ENCODE results near the gene NTRK3. TPM values are rescaled to one million over a fixed set of nuclear protein-coding genes. Genes with fewer than 3 reads are reported as not detected.
"Not testable (repeated sequence)": the region's sequence is repeated elsewhere in the genome, so short reads cannot be mapped to it uniquely, and the experiment has no call there.

The NTRK3 gene
- total RNA-seq, 1 experiment from 2014 or later, result 1.3 TPM

GRCh38 chr15:88076328-88076727, 180.2 kb downstream of the NTRK3 start:
- no peak for DNase-seq (ENCODE audit: low read depth)

- no peak for DNase-seq (ENCODE audit: low read depth)
Observed at GRCh38 chr15:88075102-88075501, 181.4 kb downstream of the NTRK3 start.

DNA sequence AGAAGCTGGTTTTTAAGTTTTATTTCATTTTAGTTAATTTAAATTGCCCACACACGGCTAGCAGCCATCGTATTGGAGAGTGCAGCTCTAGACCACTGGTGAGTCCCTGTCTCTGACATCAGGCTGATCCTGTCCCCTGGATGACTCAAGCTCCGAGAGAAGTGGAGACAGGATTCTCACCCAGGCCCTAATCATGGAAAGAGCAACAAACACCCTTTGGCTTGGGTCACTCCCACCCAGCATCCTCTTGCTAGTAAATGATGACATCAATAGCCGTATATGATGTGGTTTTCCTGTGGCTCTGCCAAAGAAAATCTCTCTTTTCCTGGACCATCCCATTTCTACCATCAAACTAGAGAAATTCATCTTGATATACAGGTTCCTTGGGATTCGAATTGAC, 182.2 kb downstream of the NTRK3 start:
- peak; percentile 14 for DNase-seq (ENCODE audit: low read depth)

DNA sequence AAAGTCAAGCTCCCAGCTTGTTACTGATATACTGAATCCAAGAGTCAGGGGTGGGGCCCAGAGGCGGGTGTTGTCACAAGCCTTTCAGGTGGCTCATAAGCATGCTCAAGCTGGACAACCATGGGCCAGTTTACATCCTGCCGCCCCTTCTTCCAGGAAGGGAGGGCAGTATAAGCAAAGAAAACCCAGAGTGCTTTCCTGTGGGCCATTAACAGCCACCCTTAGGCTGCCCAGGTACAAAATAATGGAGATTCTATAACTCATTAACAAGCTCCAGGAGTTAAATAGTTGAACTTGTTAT, 183.2 kb downstream of the NTRK3 start:
- DNase-seq (ENCODE audit: low read depth), result no peak

DNA sequence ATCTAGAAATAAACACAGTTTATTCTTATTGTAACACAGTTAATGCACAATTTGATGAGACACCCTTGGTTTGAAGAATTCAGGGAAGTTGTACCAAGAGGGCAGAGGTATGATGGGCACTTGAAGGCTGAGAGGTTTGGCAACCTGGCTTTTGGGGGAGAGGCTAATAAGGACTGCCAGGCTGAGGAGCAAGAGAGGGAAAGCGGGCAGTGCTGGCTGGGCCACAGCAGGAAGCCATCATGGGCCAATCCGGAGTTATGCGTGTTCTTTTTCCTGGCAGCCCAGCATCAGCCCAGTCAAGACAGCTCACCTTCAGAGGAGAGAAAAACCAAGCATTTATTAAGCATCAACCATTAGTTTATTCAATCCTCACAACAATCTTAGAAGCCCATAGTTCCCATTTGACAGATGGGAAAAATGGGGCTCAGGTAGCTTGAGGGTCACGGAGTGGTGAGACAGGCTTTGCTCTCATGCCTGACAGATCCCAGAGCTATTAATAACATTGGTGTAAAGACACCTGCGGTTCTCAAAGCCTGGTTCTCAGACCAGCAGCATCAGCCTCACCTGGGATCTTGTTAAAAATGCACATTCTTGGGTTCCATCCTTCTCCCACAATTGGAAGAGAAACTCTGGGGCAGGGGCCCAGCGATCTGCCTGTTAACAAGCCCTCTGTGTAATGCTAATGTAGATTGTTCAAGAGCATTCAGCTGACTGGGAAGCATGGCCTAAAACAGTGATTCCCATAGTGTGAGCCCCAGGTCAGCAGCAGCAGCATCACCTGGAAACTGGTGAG, 183.7 kb downstream of the NTRK3 start:
- no peak for DNase-seq (ENCODE audit: low read depth)

DNA sequence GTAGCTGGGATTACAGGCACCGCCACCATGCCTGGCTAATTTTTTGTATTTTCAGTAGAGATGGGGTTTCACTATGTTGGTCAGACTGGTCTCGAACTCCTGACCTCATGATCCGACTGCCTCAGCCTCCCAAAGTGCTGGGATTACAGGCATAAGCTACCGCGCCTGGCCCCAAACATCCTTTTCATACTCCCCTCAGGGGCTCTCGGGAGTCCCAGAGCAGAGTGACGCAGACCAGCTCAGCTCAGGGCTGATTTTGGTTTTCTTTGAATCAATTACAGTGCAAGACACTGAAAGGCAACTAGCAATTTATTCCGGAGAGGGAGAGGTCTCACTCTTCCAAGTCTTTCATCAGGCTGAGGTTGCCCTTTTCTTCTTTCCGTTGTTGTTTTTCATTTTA, 184.4 kb downstream of the NTRK3 start:
- not testable (repeated sequence) for DNase-seq (ENCODE audit: low read depth)

- no peak for DNase-seq (ENCODE audit: low read depth)
Observed at GRCh38 chr15:88071141-88071540, 185.4 kb downstream of the NTRK3 start.

DNA sequence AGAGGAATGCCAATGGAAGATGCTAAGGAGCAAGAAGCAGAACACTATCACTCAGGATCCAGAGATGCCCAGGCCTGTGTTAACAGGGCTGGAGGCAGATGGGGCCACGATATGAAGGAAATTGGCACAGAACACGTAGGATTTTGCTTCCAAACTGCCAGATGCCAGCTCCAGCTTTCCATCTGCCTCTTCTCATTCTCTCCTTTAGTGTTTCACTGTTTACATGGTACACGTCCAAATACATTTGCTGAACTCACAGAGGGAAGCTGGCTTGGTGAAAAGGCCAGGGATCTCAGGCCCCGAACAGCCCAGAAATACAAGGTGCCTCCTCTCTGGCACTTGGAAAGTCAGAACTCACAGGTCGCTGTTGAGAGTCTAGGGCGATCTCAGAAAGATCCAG, 187.0 kb downstream of the NTRK3 start:
- no peak for DNase-seq (ENCODE audit: low read depth)

DNA sequence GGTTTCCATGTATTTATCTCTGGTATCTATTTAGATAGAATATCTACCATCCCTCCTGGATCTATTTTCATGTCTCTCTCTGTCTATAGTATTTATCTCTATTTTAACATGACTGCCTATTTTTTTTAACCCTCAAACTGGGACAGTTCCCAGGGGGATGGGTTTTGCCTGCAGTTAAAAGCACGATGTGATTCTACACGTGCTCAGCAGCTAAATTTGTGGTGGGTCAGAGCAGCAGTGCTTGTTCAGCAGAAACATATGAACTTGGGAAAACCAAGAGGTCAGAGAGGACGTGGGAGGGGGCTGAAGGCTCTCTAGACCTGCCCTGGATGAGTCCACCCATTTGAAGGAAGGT, 189.2 kb downstream of the NTRK3 start:
- no peak for DNase-seq (ENCODE audit: low read depth)

DNA sequence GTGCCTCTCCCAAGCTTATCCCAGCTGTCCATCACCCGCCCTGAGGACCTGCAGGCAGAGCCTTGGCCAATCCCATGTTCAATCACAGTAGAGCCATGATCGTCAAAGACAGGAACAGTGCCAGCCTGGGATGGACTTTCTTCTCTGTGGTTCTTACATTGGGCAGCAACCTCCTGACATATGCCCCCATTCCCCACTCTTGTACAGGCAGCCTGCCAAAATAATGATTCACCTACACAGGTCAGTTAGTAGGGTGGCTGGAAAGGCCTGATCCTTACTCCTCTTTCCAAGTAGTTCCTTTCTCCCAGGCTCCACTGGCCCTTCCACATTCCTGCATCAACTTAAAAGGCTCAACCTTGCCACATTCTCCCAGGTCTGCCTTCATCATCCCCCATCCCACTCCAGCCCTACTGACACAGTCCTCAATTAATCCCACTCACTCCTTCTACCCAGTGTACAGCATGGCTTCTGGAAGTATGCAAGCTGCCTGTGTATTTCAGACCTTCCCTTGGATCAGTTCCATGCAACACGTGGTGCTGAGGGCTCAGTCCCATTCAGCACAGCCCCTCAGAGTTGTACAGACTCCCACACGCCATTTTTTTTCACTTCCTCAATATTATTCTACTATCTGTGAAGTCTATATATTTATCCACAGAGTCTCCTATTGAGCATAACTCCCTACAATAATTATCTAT, 189.8 kb downstream of the NTRK3 start:
- peak; percentile 15 for DNase-seq (ENCODE audit: low read depth)

- peak; percentile 56 for DNase-seq (ENCODE audit: low read depth)
Observed at GRCh38 chr15:88061452-88061851, 195.1 kb downstream of the NTRK3 start.

- no peak for DNase-seq (ENCODE audit: low read depth)
Observed at GRCh38 chr15:88060383-88060782, 196.2 kb downstream of the NTRK3 start.

DNA sequence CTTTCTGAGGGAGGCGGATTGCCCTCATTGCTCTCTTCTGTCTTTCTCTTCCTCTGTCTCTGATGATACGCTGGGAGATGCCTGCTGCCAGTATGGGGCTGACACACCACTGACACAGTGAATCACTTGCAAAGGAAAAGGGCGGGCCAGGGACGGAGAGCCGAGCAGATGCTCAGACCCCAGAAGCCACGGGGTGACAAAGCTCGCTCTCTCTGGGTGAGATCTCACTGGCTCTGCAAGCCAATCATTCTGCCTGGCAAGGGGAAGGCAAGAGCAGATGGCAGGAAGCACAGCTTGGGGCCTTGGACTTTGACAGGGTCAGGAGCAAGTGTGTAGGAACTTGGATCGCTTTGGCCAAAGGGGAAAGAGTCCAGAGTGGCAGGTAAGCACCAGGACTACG, 198.7 kb downstream of the NTRK3 start:
- DNase-seq (ENCODE audit: low read depth), result peak; percentile 52

DNA sequence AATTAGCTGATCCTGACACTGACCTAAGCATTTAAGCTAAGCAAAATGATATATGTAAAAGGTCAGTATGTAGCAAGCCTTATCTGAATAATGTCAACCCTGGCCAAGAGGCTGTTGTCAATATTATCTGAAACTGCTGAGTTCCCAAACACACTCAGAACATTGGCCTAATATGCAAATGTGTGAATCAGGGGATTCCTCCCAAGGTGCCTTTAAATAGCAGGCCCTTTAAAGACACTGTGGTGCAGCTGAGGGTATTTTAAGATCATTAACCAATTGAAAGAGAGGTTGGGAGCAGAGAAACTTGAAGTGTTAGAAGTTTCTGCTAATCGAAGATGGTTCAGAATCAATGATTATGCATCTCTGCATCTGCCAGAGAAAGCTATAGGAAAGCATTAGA, 207.0 kb downstream of the NTRK3 start:
- DNase-seq (ENCODE audit: low read depth), result no peak

- no peak for DNase-seq (ENCODE audit: low read depth)
Observed at GRCh38 chr15:88048755-88049154, 207.8 kb downstream of the NTRK3 start.

- DNase-seq (ENCODE audit: low read depth), result no peak
Observed at GRCh38 chr15:88048237-88048636, 208.3 kb downstream of the NTRK3 start.

DNA sequence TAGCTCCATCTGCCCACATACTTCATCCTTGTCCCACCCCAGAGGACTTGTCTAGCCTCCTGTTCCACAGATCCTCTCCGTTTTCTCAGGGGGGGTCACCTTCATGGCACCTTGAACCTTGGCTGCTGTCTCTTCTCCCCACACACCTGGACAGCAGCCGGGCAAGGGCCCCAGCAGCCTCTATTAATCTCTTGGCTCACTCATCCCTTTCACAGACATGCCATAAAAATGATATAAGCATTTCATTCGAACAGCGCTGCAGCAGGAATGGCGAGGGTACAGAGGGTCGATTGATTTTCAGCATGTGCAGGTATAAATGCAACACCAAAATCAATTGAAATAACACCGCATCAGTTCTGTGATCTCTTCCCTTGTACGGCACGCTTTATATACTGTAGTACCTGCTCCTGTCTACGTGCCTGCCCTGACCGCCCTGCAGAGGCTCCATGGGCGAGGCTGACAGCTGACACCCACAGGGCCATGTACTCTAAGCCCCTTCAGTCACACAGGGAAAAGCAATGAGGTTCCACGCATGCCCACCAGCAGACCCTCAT, 209.9 kb downstream of the NTRK3 start:
- no peak for DNase-seq (ENCODE audit: low read depth)

GRCh38 chr15:88043396-88043795, 213.1 kb downstream of the NTRK3 start:
- DNase-seq (ENCODE audit: low read depth), result no peak

DNA sequence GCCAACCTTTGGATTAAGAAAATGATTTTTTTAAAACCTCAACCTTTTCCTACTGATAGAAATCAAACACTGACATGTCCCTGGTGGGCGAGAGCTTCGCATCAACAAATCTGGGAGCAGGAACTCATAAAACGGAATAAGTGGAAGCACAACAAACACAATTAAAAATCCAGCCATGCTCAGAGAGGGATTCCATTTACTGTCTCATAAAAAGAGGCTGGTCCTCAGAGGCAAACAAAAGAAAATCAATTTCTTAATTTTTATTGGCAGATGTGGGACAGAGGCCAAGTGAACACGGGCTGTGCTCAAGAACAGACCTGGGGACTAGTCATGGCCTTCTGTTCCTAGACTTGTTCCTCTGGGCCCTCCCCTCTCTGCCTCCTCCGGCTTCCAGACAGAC, 214.5 kb downstream of the NTRK3 start:
- no peak for DNase-seq (ENCODE audit: low read depth)

DNA sequence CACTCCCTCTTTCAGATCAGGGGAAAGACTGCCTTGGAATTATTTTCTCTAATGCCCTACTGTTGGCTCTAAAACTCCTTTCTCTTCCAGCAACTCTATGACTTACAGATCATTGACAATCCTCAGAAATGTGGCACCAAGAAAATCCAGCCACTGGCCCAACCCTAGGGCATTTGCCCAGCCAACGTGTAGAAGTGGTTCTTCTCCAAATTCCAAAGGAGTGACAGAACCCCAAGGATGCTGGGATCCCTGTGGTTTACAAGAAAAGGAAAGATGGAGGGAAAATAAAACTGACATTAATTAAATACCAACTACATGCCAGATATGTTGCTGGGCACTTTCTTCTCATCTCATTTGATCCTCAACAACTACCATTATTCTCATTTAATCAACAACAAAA, 216.0 kb downstream of the NTRK3 start:
- DNase-seq (ENCODE audit: low read depth), result no peak

- DNase-seq (ENCODE audit: low read depth), result no peak
Observed at GRCh38 chr15:88038261-88038660, 218.3 kb downstream of the NTRK3 start.

GRCh38 chr15:88036154-88036839, 220.2 kb downstream of the NTRK3 start:
- DNase-seq (ENCODE audit: low read depth), result no peak

- no peak for DNase-seq (ENCODE audit: low read depth)
Observed at GRCh38 chr15:88035381-88035780, 221.2 kb downstream of the NTRK3 start.
